GM18873 (cell line): ENCODE results near the gene CLDN10.

Source experiments
- ATAC-seq: cut with Tn5 transposase; IDR thresholded peaks from one replicate; pipeline ENCODE4 v1.9.1; 2021; ENCODE audit warnings: mild to moderate bottlenecking, moderate library complexity, moderate number of reproducible peaks; ENCODE audit not compliant: unreplicated experiment, low FRiP score

CLDN10 gene

GRCh38 chr13:95588721-95589120 is 36.2 kb downstream of the CLDN10 start:
- no peak for ATAC-seq

- ATAC-seq = no peak
These were observed 40.9 kb downstream of the CLDN10 start for GRCh38 chr13:95593462-95593861.

GRCh38 chr13:95596701-95597100 is 44.2 kb downstream of the CLDN10 start:
- ATAC-seq = no peak

GRCh38 chr13:95601216-95601615 is 48.7 kb downstream of the CLDN10 start:
- ATAC-seq = no peak

- no peak for ATAC-seq
These were observed 49.4 kb downstream of the CLDN10 start for GRCh38 chr13:95601906-95602305.

- ATAC-seq = no peak
These were observed 51.5 kb downstream of the CLDN10 start for GRCh38 chr13:95603887-95604555.

- ATAC-seq = no peak
These were observed 52.0 kb downstream of the CLDN10 start for GRCh38 chr13:95604556-95604915.

GRCh38 chr13:95605448-95606125 is 53.1 kb downstream of the CLDN10 start:
- no peak for ATAC-seq

- no peak for ATAC-seq
These were observed 54.8 kb downstream of the CLDN10 start for GRCh38 chr13:95607366-95607765.

GRCh38 chr13:95608640-95609323 is 56.3 kb downstream of the CLDN10 start:
- ATAC-seq = no peak

- no peak for ATAC-seq
These were observed 62.2 kb downstream of the CLDN10 start for GRCh38 chr13:95614641-95615245.

GRCh38 chr13:95615539-95615938 is 63.0 kb downstream of the CLDN10 start:
- no peak for ATAC-seq

- ATAC-seq = no peak
These were observed 67.7 kb downstream of the CLDN10 start for GRCh38 chr13:95620030-95620824.

GRCh38 chr13:95620825-95621498 is 68.4 kb downstream of the CLDN10 start:
- ATAC-seq = no peak

GRCh38 chr13:95623141-95623540 is 70.6 kb downstream of the CLDN10 start:
- ATAC-seq = no peak

GRCh38 chr13:95624020-95624419 is 71.5 kb downstream of the CLDN10 start:
- ATAC-seq = no peak

- ATAC-seq = no peak
These were observed 74.2 kb downstream of the CLDN10 start for GRCh38 chr13:95626768-95627167.

- ATAC-seq = no peak
These were observed 75.1 kb downstream of the CLDN10 start for GRCh38 chr13:95627590-95627989.

GRCh38 chr13:95628488-95628887 is 76.0 kb downstream of the CLDN10 start:
- ATAC-seq = no peak

GRCh38 chr13:95629071-95629470 is 76.6 kb downstream of the CLDN10 start:
- no peak for ATAC-seq
